Measurements from ENCODE around the gene MAP3K7CL.

Gene MAP3K7CL

DNA sequence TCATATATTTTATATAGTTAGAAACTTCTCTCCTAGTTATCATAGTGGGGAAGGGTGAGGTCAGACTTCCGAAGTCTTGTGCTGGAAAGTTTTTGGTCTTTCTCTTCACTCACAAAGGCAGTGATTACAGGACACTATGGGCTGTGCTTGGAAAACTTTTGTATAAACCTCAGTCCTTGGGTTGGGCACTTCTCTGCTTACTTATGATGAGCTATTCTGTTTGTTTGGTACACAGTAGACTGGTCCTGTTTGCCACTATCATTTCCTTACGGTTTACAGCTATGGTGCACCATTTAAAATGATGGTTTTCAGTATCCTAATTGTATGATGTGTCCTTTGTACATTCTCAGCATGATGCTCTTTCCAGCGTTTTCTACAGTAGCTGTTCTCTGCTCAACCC, 75.5 kb downstream of the MAP3K7CL start:
- no peaks in the 10 kb centered on the region for H3K27me3 ChIP-seq (ENCODE audit: control insufficient read depth in 5 of 5, insufficient read depth in 4 of 5, low read length in 5 of 5)
- H3K27ac ChIP-seq (ENCODE audit: low read depth, low read length): no peak overlapping the region
- peaks cover 0 to 8% (median 5%) of the 10 kb centered on the region in 5 donors for H3K9me3 ChIP-seq (ENCODE audit: control insufficient read depth in 5 of 5, low read length in 5 of 5)
- no peak overlapping the region for H3K9ac ChIP-seq (ENCODE audit: low read length in 5 of 5)
- H3K36me3 ChIP-seq (ENCODE audit: control insufficient read depth in 5 of 5, insufficient read depth in 5 of 5, low read length in 5 of 5): no peaks in the 10 kb centered on the region
- no peak overlapping the region for H3K4me3 ChIP-seq (ENCODE audit: low read depth in 1 of 5, low read length in 5 of 5)
- H3K4me1 ChIP-seq (ENCODE audit: control insufficient read depth in 5 of 5, insufficient read depth in 5 of 5, low read length in 5 of 5): peaks cover 0 to 11% (median 10%) of the 10 kb centered on the region in 5 donors

DNA sequence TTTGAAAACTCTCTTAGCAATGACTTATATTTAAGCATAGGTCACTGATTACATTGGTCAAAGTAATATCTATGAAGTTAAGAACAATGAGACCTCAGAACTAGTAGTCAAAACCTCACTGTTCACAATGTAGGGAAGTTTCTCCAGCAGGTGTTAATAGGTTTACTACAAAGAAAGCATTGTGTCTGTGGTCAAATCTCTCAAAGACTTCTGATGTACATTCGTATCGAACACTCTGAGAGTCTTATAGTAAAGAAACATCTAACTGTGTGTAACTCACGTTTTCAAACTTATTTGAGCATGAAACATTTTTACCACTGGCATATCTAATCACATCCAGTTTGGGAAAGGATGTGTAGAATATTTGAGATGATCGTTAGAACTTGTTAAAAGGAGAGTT, 76.0 kb downstream of the MAP3K7CL start:
- Histone ChIP-seq H3K36me3 (ENCODE audit: control insufficient read depth in 5 of 5, insufficient read depth in 5 of 5, low read length in 5 of 5) (no peaks in the 10 kb centered on the region), H3K4me1 (ENCODE audit: control insufficient read depth in 5 of 5, insufficient read depth in 5 of 5, low read length in 5 of 5) (peaks cover 0 to 11% (median 10%) of the 10 kb centered on the region in 5 donors), H3K4me3 (ENCODE audit: low read depth in 1 of 5, low read length in 5 of 5) (no peak overlapping the region), H3K9ac (ENCODE audit: low read length in 5 of 5) (no peak overlapping the region), H3K9me3 (ENCODE audit: control insufficient read depth in 5 of 5, low read length in 5 of 5) (peaks cover 0 to 4% (median under 1%) of the 10 kb centered on the region in 5 donors), H3K27ac (ENCODE audit: low read depth, low read length) (no peak overlapping the region), H3K27me3 (ENCODE audit: control insufficient read depth in 5 of 5, insufficient read depth in 4 of 5, low read length in 5 of 5) (no peaks in the 10 kb centered on the region)

DNA sequence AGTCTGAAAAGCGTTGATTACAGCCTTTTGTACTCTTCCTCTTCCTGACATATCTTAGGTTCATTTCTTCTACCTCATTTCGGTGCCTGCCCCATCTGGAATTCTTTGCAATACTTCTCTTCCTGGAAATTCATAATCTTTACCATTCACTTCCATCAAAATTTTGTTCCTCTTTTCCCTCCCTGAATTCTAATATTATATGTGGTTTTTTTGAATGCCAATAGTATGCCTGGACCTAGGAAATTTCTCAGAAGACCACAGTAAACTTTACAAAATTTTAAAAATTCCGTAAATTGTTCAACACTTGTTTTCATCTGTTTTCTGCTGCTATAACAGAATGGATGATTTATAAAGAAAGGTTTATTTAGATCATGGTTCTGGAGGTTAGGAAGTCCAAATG, 76.8 kb downstream of the MAP3K7CL start:
- Histone ChIP-seq H3K9ac (ENCODE audit: low read length in 5 of 5) (no peak overlapping the region), H3K9me3 (ENCODE audit: control insufficient read depth in 5 of 5, low read length in 5 of 5) (no peaks in the 10 kb centered on the region), H3K4me1 (ENCODE audit: control insufficient read depth in 5 of 5, insufficient read depth in 5 of 5, low read length in 5 of 5) (peaks cover 0 to 11% (median 10%) of the 10 kb centered on the region in 5 donors), H3K27ac (ENCODE audit: low read depth, low read length) (no peak overlapping the region), H3K27me3 (ENCODE audit: control insufficient read depth in 5 of 5, insufficient read depth in 4 of 5, low read length in 5 of 5) (no peaks in the 10 kb centered on the region), H3K4me3 (ENCODE audit: low read depth in 1 of 5, low read length in 5 of 5) (no peak overlapping the region), H3K36me3 (ENCODE audit: control insufficient read depth in 5 of 5, insufficient read depth in 5 of 5, low read length in 5 of 5) (no peaks in the 10 kb centered on the region)

DNA sequence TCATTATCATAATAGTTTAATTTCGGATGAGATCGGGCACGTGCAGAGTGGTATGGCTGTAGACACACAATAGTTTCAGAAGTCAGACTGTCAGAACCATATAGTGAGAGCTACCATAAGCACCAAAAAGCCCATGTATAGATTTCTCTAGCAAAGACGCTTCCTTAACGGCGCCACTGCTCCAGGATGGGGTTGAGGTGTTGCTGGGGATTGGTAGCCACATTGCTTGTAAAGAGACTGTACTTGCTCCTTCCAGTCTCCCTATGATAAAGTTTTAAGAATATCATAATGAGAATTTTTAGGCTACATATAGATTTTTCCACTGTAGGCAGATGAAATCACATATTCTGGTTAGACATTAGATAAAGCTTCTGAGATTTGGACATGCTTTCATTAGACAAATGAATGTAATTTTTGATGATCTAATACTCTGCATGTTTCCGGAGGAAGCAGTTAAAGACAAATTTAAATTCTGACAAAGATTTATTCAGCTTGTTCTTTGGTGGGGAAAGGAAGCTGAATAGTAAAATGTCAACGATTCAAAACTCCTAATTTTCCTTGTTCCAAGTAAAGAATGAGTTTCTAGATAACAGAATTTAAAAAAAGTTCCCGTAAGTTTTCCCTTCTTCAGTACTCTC, 77.7 kb downstream of the MAP3K7CL start:
- Histone ChIP-seq H3K36me3 (ENCODE audit: control insufficient read depth in 5 of 5, insufficient read depth in 5 of 5, low read length in 5 of 5) (no peaks in the 10 kb centered on the region), H3K27ac (ENCODE audit: low read depth, low read length) (peak overlapping the region; percentile 27), H3K4me1 (ENCODE audit: control insufficient read depth in 5 of 5, insufficient read depth in 5 of 5, low read length in 5 of 5) (peaks cover 0 to 11% (median 10%) of the 10 kb centered on the region in 5 donors), H3K9ac (ENCODE audit: low read length in 5 of 5) (peak overlapping the region in 1 of 5 donors; percentile 63), H3K27me3 (ENCODE audit: control insufficient read depth in 5 of 5, insufficient read depth in 4 of 5, low read length in 5 of 5) (no peaks in the 10 kb centered on the region), H3K9me3 (ENCODE audit: control insufficient read depth in 5 of 5, low read length in 5 of 5) (no peaks in the 10 kb centered on the region), H3K4me3 (ENCODE audit: low read depth in 1 of 5, low read length in 5 of 5) (peak overlapping the region in 1 of 5 donors; percentile 7)

DNA sequence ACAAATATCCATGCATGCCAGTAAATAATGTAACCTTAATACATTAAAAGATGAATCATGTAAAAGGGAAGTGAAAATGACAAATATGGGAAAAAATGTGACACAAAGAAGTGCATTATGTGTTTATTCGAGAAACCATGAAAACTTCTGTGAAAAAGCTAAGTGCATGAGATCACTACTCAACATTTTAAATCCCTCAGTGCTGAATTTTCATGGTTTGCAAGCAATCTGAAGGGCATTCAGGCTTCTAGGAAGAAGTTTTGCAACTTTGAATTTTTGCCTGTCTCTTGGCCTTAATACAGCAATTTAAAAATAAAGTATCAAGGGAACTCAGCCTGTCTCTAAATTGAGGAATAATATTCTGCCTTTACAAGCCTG, 78.2 kb downstream of the MAP3K7CL start:
- no peaks in the 10 kb centered on the region for H3K9me3 ChIP-seq (ENCODE audit: control insufficient read depth in 5 of 5, low read length in 5 of 5)
- H3K4me1 ChIP-seq (ENCODE audit: control insufficient read depth in 5 of 5, insufficient read depth in 5 of 5, low read length in 5 of 5): peaks cover 0 to 11% (median 10%) of the 10 kb centered on the region in 5 donors
- H3K27ac ChIP-seq (ENCODE audit: low read depth, low read length): peak overlapping the region; percentile 27
- H3K9ac ChIP-seq (ENCODE audit: low read length in 5 of 5): peak overlapping the region in 1 of 5 donors; percentile 63
- peak overlapping the region in 1 of 5 donors; percentile 7 for H3K4me3 ChIP-seq (ENCODE audit: low read depth in 1 of 5, low read length in 5 of 5)
- no peaks in the 10 kb centered on the region for H3K36me3 ChIP-seq (ENCODE audit: control insufficient read depth in 5 of 5, insufficient read depth in 5 of 5, low read length in 5 of 5)
- no peaks in the 10 kb centered on the region for H3K27me3 ChIP-seq (ENCODE audit: control insufficient read depth in 5 of 5, insufficient read depth in 4 of 5, low read length in 5 of 5)

DNA sequence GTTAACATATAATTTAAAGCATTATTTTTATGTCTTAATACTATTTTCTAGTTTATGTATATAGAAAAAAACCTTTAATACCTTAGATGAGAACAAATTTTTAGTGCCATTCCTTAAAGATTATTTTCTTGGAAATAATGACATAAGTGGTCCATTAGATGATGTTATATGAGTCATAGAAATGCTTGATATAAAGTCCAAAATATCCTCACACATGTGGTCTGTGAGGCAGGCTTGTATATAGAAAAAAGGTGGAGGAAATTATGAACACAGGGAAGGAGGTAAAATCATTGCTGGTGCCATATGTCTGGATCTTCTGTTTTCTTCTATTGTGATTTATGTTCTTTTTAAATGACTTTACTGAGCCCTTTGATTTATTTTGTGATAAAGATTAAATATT, 79.3 kb downstream of the MAP3K7CL start:
- no peaks in the 10 kb centered on the region for H3K27me3 ChIP-seq (ENCODE audit: control insufficient read depth in 5 of 5, insufficient read depth in 4 of 5, low read length in 5 of 5)
- peaks cover 0 to 11% (median 10%) of the 10 kb centered on the region in 5 donors for H3K4me1 ChIP-seq (ENCODE audit: control insufficient read depth in 5 of 5, insufficient read depth in 5 of 5, low read length in 5 of 5)
- no peaks in the 10 kb centered on the region for H3K9me3 ChIP-seq (ENCODE audit: control insufficient read depth in 5 of 5, low read length in 5 of 5)
- H3K4me3 ChIP-seq (ENCODE audit: low read depth in 1 of 5, low read length in 5 of 5): no peak overlapping the region
- H3K36me3 ChIP-seq (ENCODE audit: control insufficient read depth in 5 of 5, insufficient read depth in 5 of 5, low read length in 5 of 5): no peaks in the 10 kb centered on the region
- no peak overlapping the region for H3K27ac ChIP-seq (ENCODE audit: low read depth, low read length)
- no peak overlapping the region for H3K9ac ChIP-seq (ENCODE audit: low read length in 5 of 5)

DNA sequence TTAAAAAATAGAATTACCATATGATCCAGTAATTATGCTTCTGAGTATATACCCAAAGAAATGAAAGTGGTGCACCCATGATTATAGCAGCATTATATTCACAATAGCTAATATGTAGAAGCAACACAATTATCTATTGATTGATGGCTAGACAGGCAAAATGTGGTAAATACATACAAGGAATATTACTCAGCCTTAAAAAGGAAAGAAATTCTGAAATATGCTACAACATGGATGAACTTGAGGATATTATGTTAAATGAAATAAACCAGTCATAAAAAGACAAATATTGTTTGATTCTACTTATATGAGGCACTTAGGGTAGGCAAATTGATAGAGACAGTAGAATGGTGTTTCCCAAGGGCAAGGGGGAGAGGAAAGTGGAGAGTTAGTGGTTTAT, 80.8 kb downstream of the MAP3K7CL start:
- Histone ChIP-seq H3K9ac (ENCODE audit: low read length in 5 of 5) (no peak overlapping the region), H3K9me3 (ENCODE audit: control insufficient read depth in 5 of 5, low read length in 5 of 5) (no peaks in the 10 kb centered on the region), H3K27me3 (ENCODE audit: control insufficient read depth in 5 of 5, insufficient read depth in 4 of 5, low read length in 5 of 5) (no peaks in the 10 kb centered on the region), H3K36me3 (ENCODE audit: control insufficient read depth in 5 of 5, insufficient read depth in 5 of 5, low read length in 5 of 5) (no peaks in the 10 kb centered on the region), H3K4me1 (ENCODE audit: control insufficient read depth in 5 of 5, insufficient read depth in 5 of 5, low read length in 5 of 5) (peaks cover 0 to 11% (median 10%) of the 10 kb centered on the region in 5 donors), H3K27ac (ENCODE audit: low read depth, low read length) (no peak overlapping the region), H3K4me3 (ENCODE audit: low read depth in 1 of 5, low read length in 5 of 5) (no peak overlapping the region)

DNA sequence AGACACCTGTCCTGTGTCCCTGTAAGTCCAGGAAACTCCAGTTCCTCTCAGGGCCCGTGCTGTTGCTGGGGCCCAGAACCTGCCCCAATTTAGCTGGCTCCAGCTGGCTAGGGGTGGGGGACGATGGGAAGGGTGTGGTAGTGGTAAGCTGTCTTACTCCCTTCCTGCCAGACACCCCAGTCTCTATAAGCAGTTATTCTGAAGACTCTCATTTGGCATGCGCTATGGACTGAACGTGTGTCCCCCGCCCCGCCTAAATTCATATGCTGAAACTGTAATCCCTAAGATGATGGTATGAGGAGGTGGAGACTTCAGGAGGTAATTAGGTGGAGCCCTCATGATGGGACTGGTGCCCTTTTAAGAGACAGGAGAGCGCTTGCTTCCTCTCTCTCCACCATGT, 82.0 kb downstream of the MAP3K7CL start:
- Histone ChIP-seq H3K9ac (ENCODE audit: low read length in 5 of 5) (no peak overlapping the region), H3K27me3 (ENCODE audit: control insufficient read depth in 5 of 5, insufficient read depth in 4 of 5, low read length in 5 of 5) (no peaks in the 10 kb centered on the region), H3K4me1 (ENCODE audit: control insufficient read depth in 5 of 5, insufficient read depth in 5 of 5, low read length in 5 of 5) (peaks cover 0 to 11% (median 10%) of the 10 kb centered on the region in 5 donors), H3K4me3 (ENCODE audit: low read depth in 1 of 5, low read length in 5 of 5) (no peak overlapping the region), H3K9me3 (ENCODE audit: control insufficient read depth in 5 of 5, low read length in 5 of 5) (no peaks in the 10 kb centered on the region), H3K36me3 (ENCODE audit: control insufficient read depth in 5 of 5, insufficient read depth in 5 of 5, low read length in 5 of 5) (no peaks in the 10 kb centered on the region), H3K27ac (ENCODE audit: low read depth, low read length) (no peak overlapping the region)

DNA sequence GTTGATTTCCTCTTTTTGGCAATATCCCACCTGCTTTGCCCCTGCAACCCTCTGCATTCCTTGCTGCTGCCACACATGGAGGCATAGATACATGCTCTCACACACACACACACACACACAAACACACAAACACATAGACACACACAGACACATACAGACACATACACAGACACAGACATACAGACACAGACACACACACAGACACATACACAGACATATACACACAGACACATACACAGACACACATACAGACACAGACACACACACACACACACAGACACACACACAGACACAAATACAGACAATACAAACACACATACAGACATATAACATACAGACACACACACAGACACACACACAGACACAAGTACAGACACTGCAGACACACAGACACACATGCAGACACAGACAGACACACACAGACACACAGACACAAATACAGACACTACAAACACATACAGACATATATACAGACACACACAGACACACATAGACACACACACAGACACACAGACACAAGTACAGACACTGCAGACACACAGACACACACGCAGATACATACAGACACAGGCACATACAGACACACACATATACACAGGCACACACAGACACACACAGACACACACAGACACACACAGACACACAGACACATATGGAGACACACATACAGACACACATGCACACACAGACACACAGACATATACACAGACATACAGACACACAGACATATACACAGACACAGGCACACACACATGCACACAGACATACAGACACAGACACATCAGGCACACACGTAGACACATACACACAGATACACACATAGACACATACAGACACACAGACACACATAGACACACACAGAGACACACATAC, 83.3 kb downstream of the MAP3K7CL start:
- no peak overlapping the region for H3K4me3 ChIP-seq (ENCODE audit: low read depth in 1 of 5, low read length in 5 of 5)

DNA sequence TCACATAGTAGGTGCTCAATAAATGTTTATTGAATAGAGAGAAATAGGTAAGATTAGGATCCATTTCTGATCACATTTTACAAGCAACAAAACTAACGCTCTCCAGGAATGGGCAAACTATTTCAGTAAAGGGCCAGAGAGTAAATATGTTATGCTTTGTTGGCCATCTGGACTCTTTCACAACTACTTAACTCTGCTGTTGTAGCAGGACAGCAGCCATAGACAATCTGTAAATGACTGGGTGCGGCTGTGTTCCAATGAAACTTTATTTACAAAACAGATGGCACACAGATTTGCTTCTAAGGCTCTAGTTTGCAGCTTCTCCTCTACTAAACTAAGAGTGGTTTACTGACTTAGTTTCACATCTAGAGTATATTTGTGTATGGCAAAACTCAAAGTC, 85.3 kb downstream of the MAP3K7CL start:
- Histone ChIP-seq H3K4me3 (ENCODE audit: low read depth in 1 of 5, low read length in 5 of 5) (no peak overlapping the region), H3K9me3 (ENCODE audit: control insufficient read depth in 5 of 5, low read length in 5 of 5) (no peaks in the 10 kb centered on the region), H3K9ac (ENCODE audit: low read length in 5 of 5) (no peak overlapping the region), H3K27me3 (ENCODE audit: control insufficient read depth in 5 of 5, insufficient read depth in 4 of 5, low read length in 5 of 5) (no peaks in the 10 kb centered on the region), H3K36me3 (ENCODE audit: control insufficient read depth in 5 of 5, insufficient read depth in 5 of 5, low read length in 5 of 5) (no peaks in the 10 kb centered on the region), H3K27ac (ENCODE audit: low read depth, low read length) (no peak overlapping the region), H3K4me1 (ENCODE audit: control insufficient read depth in 5 of 5, insufficient read depth in 5 of 5, low read length in 5 of 5) (peaks cover 0 to 4% (median 0%) of the 10 kb centered on the region in 5 donors)

More for the DNA sequence above, 83.3 kb downstream of the MAP3K7CL start:
- peaks cover 0 to 9% (median 1%) of the 10 kb centered on the region in 5 donors for H3K4me1 ChIP-seq (ENCODE audit: control insufficient read depth in 5 of 5, insufficient read depth in 5 of 5, low read length in 5 of 5)
- no peaks in the 10 kb centered on the region for H3K9me3 ChIP-seq (ENCODE audit: control insufficient read depth in 5 of 5, low read length in 5 of 5)
- no peaks in the 10 kb centered on the region for H3K27me3 ChIP-seq (ENCODE audit: control insufficient read depth in 5 of 5, insufficient read depth in 4 of 5, low read length in 5 of 5)
- H3K27ac ChIP-seq (ENCODE audit: low read depth, low read length): no peak overlapping the region
- H3K36me3 ChIP-seq (ENCODE audit: control insufficient read depth in 5 of 5, insufficient read depth in 5 of 5, low read length in 5 of 5): no peaks in the 10 kb centered on the region
- no peak overlapping the region for H3K9ac ChIP-seq (ENCODE audit: low read length in 5 of 5)
